ENCODE measurements around the gene TCL1B.

DNA sequence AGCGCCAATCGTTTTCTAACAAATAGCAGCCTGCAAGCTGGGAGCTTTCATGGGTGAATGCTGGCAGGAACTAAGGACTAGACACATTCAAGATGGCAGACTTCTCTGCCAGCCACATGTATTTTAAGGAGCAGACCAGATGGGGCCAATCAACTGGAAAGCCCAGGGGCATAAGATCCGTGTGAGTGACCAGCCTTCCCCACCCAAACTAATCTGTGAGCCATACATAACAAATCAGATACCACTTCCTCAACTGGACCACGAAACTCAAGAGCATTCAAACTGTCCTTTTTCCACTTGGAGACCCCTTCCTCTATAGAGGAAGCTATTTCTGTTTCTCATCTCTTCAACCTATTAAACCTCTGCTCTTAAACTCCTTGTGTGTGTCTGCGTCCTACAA, 9.7 kb downstream of the TCL1B start:
- TF ChIP-seq POLR2A (IDR thresholded peaks at IDR 0.05): no peak
- TF ChIP-seq, protein P1, sequence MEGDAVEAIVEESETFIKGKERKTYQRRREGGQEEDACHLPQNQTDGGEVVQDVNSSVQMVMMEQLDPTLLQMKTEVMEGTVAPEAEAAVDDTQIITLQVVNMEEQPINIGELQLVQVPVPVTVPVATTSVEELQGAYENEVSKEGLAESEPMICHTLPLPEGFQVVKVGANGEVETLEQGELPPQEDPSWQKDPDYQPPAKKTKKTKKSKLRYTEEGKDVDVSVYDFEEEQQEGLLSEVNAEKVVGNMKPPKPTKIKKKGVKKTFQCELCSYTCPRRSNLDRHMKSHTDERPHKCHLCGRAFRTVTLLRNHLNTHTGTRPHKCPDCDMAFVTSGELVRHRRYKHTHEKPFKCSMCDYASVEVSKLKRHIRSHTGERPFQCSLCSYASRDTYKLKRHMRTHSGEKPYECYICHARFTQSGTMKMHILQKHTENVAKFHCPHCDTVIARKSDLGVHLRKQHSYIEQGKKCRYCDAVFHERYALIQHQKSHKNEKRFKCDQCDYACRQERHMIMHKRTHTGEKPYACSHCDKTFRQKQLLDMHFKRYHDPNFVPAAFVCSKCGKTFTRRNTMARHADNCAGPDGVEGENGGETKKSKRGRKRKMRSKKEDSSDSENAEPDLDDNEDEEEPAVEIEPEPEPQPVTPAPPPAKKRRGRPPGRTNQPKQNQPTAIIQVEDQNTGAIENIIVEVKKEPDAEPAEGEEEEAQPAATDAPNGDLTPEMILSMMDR (IDR thresholded peaks at IDR 0.05): no peak
